Lower leg skin (tissue), 3 donors: Measurements from ENCODE around the gene TFEC.

ENCODE experiments used
- POLR2A ChIP-seq, 2 donors: fragments of 450-650 bp; IDR thresholded peaks; one replicate each; pipeline ENCODE4 v1.6.1; 2016 to 2017; ENCODE audit warnings: antibody characterized with exemption in 2 of 2, mild to moderate bottlenecking in 1 of 2, moderate library complexity in 1 of 2
- TF ChIP-seq, protein P1 (sequence below), 3 donors: fragments of 450-650 bp; IDR thresholded peaks; one replicate each; pipeline ENCODE4 v1.5.1; 2016; ENCODE audit warnings: antibody characterized with exemption in 3 of 3, mild to moderate bottlenecking in 3 of 3, moderate library complexity in 2 of 3

GRCh38 chr7:115987486-115987885, 43.1 kb downstream of the TFEC start:
- TF ChIP-seq, protein P1, sequence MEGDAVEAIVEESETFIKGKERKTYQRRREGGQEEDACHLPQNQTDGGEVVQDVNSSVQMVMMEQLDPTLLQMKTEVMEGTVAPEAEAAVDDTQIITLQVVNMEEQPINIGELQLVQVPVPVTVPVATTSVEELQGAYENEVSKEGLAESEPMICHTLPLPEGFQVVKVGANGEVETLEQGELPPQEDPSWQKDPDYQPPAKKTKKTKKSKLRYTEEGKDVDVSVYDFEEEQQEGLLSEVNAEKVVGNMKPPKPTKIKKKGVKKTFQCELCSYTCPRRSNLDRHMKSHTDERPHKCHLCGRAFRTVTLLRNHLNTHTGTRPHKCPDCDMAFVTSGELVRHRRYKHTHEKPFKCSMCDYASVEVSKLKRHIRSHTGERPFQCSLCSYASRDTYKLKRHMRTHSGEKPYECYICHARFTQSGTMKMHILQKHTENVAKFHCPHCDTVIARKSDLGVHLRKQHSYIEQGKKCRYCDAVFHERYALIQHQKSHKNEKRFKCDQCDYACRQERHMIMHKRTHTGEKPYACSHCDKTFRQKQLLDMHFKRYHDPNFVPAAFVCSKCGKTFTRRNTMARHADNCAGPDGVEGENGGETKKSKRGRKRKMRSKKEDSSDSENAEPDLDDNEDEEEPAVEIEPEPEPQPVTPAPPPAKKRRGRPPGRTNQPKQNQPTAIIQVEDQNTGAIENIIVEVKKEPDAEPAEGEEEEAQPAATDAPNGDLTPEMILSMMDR (IDR thresholded peaks at IDR 0.05) = no peak
- TF ChIP-seq POLR2A (IDR thresholded peaks at IDR 0.05) = no peak
